Left ventricle myocardium inferior (tissue), 1 donor: Measurements from ENCODE around the gene RBMS3. TPM values are rescaled to one million over a fixed set of nuclear protein-coding genes. Genes with fewer than 3 reads are reported as not detected.
"Not testable (repeated sequence)": the region's sequence is repeated elsewhere in the genome, so short reads cannot be mapped to it uniquely, and the experiment has no call there.

Experiments
- DNase-seq: peaks from one replicate; pipeline ENCODE4 v3.0.0-alpha.2; 2020
- H3K27ac ChIP-seq: fragments of 200-600 bp; replicated peaks from 2 replicates; pipeline ENCODE4 v1.8.0; 2021
- H3K27me3 ChIP-seq: fragments of 200-600 bp; 2 replicates; pipeline ENCODE4 v1.8.0; 2021; ENCODE audit warnings: low read depth
- H3K36me3 ChIP-seq: fragments of 200-600 bp; 2 replicates; pipeline ENCODE4 v1.8.0; 2021
- H3K4me1 ChIP-seq: fragments of 200-600 bp; 2 replicates; pipeline ENCODE4 v1.8.0; 2021
- H3K4me3 ChIP-seq: fragments of 200-600 bp; 2 replicates; pipeline ENCODE4 v1.8.0; 2021; ENCODE audit warnings: mild to moderate bottlenecking, moderate library complexity
- H3K9me3 ChIP-seq: fragments of 200-600 bp; replicated peaks from 2 replicates; pipeline ENCODE4 v1.8.0; 2021
- CTCF ChIP-seq: fragments of 200-600 bp; IDR thresholded peaks from 2 replicates; pipeline ENCODE4 v1.8.0; 2021; ENCODE audit warnings: antibody characterized with exemption, mild to moderate bottlenecking, borderline replicate concordance
- intact Hi-C: fragments of 100-400 bp; cut with micrococcal nuclease; formaldehyde crosslinking; loops from one replicate; pipeline ENCODE4 v1.11.0; 2022
- total RNA-seq: library from RNA; stranded (reverse); fragmentation: NEBNext Ultra II Directional; extraction: Animal tissue kit (Norgen Biotek cat#: 25700); gene quantifications from one replicate; pipeline ENCODE4 v1.2.1, GENCODE V29; 2021
- donor health status: DM: no; HTN: yes; CAD: no; lungs with severe emphysema.

Gene RBMS3
- total RNA-seq, 1 donor from 2014 or later, result 25.3 TPM

DNA sequence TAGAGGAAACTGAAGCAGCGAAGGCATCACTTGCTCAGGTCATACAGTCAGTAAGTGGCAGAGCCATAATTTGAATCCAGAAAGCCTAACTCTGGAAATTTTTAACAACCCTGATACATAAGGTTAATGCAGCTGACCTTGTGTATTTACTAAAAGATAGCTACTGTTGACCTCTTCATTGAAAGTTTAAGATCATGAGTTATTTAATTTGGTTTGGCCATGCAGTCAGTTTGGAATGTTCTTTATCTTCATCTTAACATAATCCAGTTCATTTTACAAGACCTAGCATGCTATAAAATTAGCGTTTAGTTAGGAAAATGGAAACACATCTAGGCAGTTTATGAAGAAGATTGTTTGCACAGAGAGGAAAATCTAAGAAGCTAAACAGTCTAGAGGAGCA, 240.9 kb downstream of the RBMS3 start:
- Histone ChIP-seq H3K36me3 (no peaks in the 10 kb centered on the region), H3K27me3 (no peaks in the 10 kb centered on the region), H3K9me3 (no peaks in the 10 kb centered on the region), H3K4me3 (no peak overlapping the region), H3K4me1 (peaks cover 59% of the 10 kb centered on the region), H3K27ac (peak overlapping the region; percentile 36)
- TF ChIP-seq CTCF, result no peak
- DNase-seq, result no peak
- intact Hi-C loops, result loop anchor here (10.0 kb wide), 2 partner anchors 173 to 233 kb away; no protein-coding TSS in a partner anchor

DNA sequence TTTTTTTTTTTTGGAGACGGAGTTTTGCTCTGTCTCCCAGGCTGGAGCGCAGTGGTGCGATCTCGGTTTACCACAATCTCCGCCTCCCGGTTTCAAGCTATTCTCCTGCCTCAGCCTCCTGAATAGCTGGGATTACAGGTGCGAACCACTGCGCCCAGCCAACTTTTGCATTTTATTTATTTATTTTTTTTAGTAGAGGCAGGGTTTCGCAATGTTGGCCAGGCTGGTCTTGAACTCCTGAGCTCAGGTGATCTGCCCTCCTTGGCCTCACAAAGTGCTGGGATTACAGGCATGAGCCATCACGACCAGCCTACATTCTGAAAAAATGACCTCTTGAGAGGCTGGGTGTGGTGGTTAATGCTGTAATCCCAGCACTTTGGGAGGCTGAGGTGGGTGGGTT, 243.6 kb downstream of the RBMS3 start:
- not testable (repeated sequence) for H3K36me3 ChIP-seq, H3K27me3 ChIP-seq, H3K9me3 ChIP-seq, DNase-seq
- Histone ChIP-seq H3K27ac (peak overlapping the region; percentile 77), H3K4me1 (peaks cover 65% of the 10 kb centered on the region), H3K4me3 (peak overlapping the region; percentile 3)
- intact Hi-C loops, result loop anchor here (10.0 kb wide), 2 partner anchors 170 to 230 kb away; no protein-coding TSS in a partner anchor

DNA sequence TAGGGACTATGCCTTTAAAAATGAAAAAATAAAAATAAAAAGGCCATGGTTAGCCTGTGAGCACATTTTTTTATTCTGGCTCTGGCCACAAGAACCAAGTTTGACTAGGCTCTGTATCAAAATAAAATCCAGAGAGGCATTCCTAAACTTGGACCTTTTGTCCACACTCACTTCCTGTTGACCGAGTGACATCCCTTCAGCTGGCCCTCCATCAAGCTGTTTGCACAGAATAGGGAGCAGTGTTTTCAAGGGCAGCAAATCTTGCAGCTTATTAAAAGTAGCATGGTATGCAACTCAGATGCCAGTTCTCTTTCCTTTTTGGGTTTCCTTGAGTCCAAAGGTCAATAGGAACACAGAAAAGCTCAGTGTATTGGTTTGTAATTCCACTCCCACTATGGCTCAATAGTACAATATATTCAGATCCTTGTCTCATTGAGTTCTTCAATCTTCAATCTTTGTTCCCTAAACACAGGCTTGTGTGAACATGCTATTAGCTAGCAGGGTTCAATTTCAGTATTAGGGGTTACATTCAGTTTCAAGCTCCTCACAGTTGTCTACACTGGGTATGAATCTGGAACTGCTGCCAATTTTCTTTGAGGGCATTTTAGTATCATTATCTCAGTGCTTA, 244.5 kb downstream of the RBMS3 start:
- Histone ChIP-seq H3K9me3 (no peaks in the 10 kb centered on the region), H3K27me3 (no peaks in the 10 kb centered on the region), H3K4me3 (peak overlapping the region; percentile 3), H3K4me1 (peaks cover 62% of the 10 kb centered on the region), H3K27ac (peak overlapping the region; percentile 77), H3K36me3 (no peaks in the 10 kb centered on the region)
- DNase-seq, result peak; percentile 30
- TF ChIP-seq CTCF, result no peak
- intact Hi-C loops, result loop anchor here (10.0 kb wide), 2 partner anchors 169 to 229 kb away; no protein-coding TSS in a partner anchor

- DNase-seq, result no peak
- TF ChIP-seq CTCF, result no peak
- Histone ChIP-seq H3K27me3 (no peaks in the 10 kb centered on the region), H3K9me3 (no peaks in the 10 kb centered on the region), H3K4me3 (no peak overlapping the region), H3K27ac (peak overlapping the region; percentile 77), H3K4me1 (peaks cover 59% of the 10 kb centered on the region), H3K36me3 (no peaks in the 10 kb centered on the region)
- intact Hi-C loops, result loop anchor here (10.0 kb wide), 2 partner anchors 168 to 228 kb away; no protein-coding TSS in a partner anchor
These were observed 246.4 kb downstream of the RBMS3 start for GRCh38 chr3:29527246-29527645.

GRCh38 chr3:29531644-29532043, 250.8 kb downstream of the RBMS3 start:
- DNase-seq, result no peak
- TF ChIP-seq CTCF, result no peak
- Histone ChIP-seq H3K4me1 (peaks cover 48% of the 10 kb centered on the region), H3K9me3 (no peaks in the 10 kb centered on the region), H3K27me3 (no peaks in the 10 kb centered on the region), H3K4me3 (no peak overlapping the region), H3K27ac (peak overlapping the region; percentile 77), H3K36me3 (no peaks in the 10 kb centered on the region)
- intact Hi-C loops, result no loop called here

GRCh38 chr3:29532473-29532872, 251.6 kb downstream of the RBMS3 start:
- H3K27ac ChIP-seq, result peak overlapping the region; percentile 77
- no peaks in the 10 kb centered on the region for H3K27me3 ChIP-seq
- TF ChIP-seq CTCF, result peak; percentile 19

More at GRCh38 chr3:29532473-29532872, 251.6 kb downstream of the RBMS3 start:
- H3K4me3 ChIP-seq, result no peak overlapping the region
- H3K9me3 ChIP-seq, result no peaks in the 10 kb centered on the region
- no peak for DNase-seq
- intact Hi-C loops, result no loop called here
- H3K36me3 ChIP-seq, result no peaks in the 10 kb centered on the region
- peaks cover 48% of the 10 kb centered on the region for H3K4me1 ChIP-seq
